SK-N-SH treated with all-trans-retinoic acid at 6 μM for 48 hours (cell line): ENCODE measurements around the gene PAAF1.

Source experiments
- ATAC-seq: fragments of 200-7000 bp; cut with Tn5 transposase; 3 replicates; pipeline ENCODE4 v1.9.1; 2020; ENCODE audit warnings: mild to moderate bottlenecking, moderate library complexity
- ARNTL ChIP-seq: fragments of 450-650 bp; formaldehyde crosslinking; IDR thresholded peaks from 2 replicates; pipeline ENCODE4 v1.5.0; 2020; ENCODE audit warnings: low read depth, mild to moderate bottlenecking, moderate library complexity, borderline replicate concordance
- BACH2 ChIP-seq: fragments of 250-450 bp; sonication (Bioruptor Pico); IDR thresholded peaks from 2 replicates; pipeline ENCODE4 v1.9.0; 2021; ENCODE audit warnings: mild to moderate bottlenecking, borderline replicate concordance
- CSDC2 ChIP-seq: fragments of 250-450 bp; sonication (Bioruptor Pico); IDR thresholded peaks from 2 replicates; pipeline ENCODE4 v1.5.0; 2020; ENCODE audit warnings: mild to moderate bottlenecking, moderate library complexity
- ESRRG ChIP-seq: fragments of 250-450 bp; sonication (Bioruptor Pico); IDR thresholded peaks from 2 replicates; pipeline ENCODE4 v1.6.1; 2021; ENCODE audit warnings: mild to moderate bottlenecking
- GLIS3 ChIP-seq: fragments of 250-450 bp; sonication (Bioruptor Pico); IDR thresholded peaks from 2 replicates; pipeline ENCODE4 v1.5.0; 2020; ENCODE audit warnings: mild to moderate bottlenecking, moderate library complexity
- ISL1 ChIP-seq: fragments of 250-450 bp; sonication (Bioruptor Pico); IDR thresholded peaks from 2 replicates; pipeline ENCODE4 v2.1.2; 2022; ENCODE audit warnings: mild to moderate bottlenecking, moderate library complexity
- OSR1 ChIP-seq: fragments of 250-450 bp; sonication (Bioruptor Pico); IDR thresholded peaks from 2 replicates; pipeline ENCODE4 v1.8.0; 2022; ENCODE audit warnings: moderate library complexity, mild to moderate bottlenecking, inconsistent platforms
- POU6F1 ChIP-seq: fragments of 250-450 bp; sonication (Bioruptor Pico); IDR thresholded peaks from 2 replicates; pipeline ENCODE4 v1.8.0; 2021; ENCODE audit warnings: low read depth, mild to moderate bottlenecking, moderate library complexity, borderline replicate concordance
- PPARA ChIP-seq: fragments of 250-450 bp; sonication (Bioruptor Pico); IDR thresholded peaks from 2 replicates; pipeline ENCODE4 v1.5.0; 2020; ENCODE audit warnings: mild to moderate bottlenecking, borderline replicate concordance
- SNAI2 ChIP-seq: fragments of 250-450 bp; sonication (Bioruptor Pico); IDR thresholded peaks from 2 replicates; pipeline ENCODE4 v1.5.0; 2020; ENCODE audit warnings: mild to moderate bottlenecking, moderate library complexity
- TCF4 ChIP-seq: fragments of 250-450 bp; sonication (Bioruptor Pico); IDR thresholded peaks from 2 replicates; pipeline ENCODE4 v1.8.0; 2021; ENCODE audit warnings: mild to moderate bottlenecking, moderate library complexity, borderline replicate concordance
- TOX ChIP-seq: fragments of 250-450 bp; sonication (Bioruptor Pico); IDR thresholded peaks from 2 replicates; pipeline ENCODE4 v1.8.0; 2021; ENCODE audit warnings: mild to moderate bottlenecking, moderate library complexity, borderline replicate concordance
- ZFP3 ChIP-seq: fragments of 250-450 bp; sonication (Bioruptor Pico); IDR thresholded peaks from 2 replicates; pipeline ENCODE4 v1.5.0; 2020; ENCODE audit warnings: mild to moderate bottlenecking, moderate library complexity
- ZFP30 ChIP-seq: fragments of 450-650 bp; formaldehyde crosslinking; IDR thresholded peaks from 2 replicates; pipeline ENCODE4 v1.5.0; 2022; ENCODE audit warnings: mild to moderate bottlenecking, moderate library complexity
- ZNF565 ChIP-seq: fragments of 450-650 bp; formaldehyde crosslinking; conservative IDR thresholded peaks from 2 replicates; pipeline ENCODE4 v1.5.0; 2020; ENCODE audit warnings: low read depth, mild to moderate bottlenecking, moderate library complexity
- ZNF70 ChIP-seq: fragments of 450-650 bp; formaldehyde crosslinking; IDR thresholded peaks from 2 replicates; pipeline ENCODE4 v1.5.0; 2020; ENCODE audit warnings: mild to moderate bottlenecking, moderate library complexity
- ZNF8 ChIP-seq: fragments of 450-650 bp; formaldehyde crosslinking; IDR thresholded peaks from 2 replicates; pipeline ENCODE4 v1.5.0; 2020; ENCODE audit warnings: mild to moderate bottlenecking, moderate library complexity
- TF ChIP-seq, protein P1 (sequence below): fragments of 250-450 bp; sonication (Bioruptor Pico); IDR thresholded peaks from 2 replicates; pipeline ENCODE4 v1.5.1; 2020; ENCODE audit warnings: low read depth, mild to moderate bottlenecking, moderate library complexity
- TF ChIP-seq, protein P2 (sequence below): fragments of 250-450 bp; sonication (Bioruptor Pico); IDR thresholded peaks from 2 replicates; pipeline ENCODE4 v1.5.0; 2020; ENCODE audit warnings: mild to moderate bottlenecking, moderate library complexity
- TF ChIP-seq, protein P3 (sequence below): fragments of 250-450 bp; sonication (Bioruptor Pico); IDR thresholded peaks from 2 replicates; pipeline ENCODE4 v1.5.1; 2021; ENCODE audit warnings: mild to moderate bottlenecking, moderate library complexity

The PAAF1 gene

GRCh38 chr11:73965076-73965763 lies 88.4 kb downstream of the PAAF1 start:
- TF ChIP-seq PPARA (no peak), GLIS3 (CRISPR knock-in tag) (no peak), ESRRG (no peak), ISL1 (no peak), ARNTL (no peak), ZNF565 (CRISPR knock-in tag) (no peak), OSR1 (CRISPR knock-in tag) (no peak), TCF4 (CRISPR knock-in tag) (no peak)
- TF ChIP-seq, protein P1, sequence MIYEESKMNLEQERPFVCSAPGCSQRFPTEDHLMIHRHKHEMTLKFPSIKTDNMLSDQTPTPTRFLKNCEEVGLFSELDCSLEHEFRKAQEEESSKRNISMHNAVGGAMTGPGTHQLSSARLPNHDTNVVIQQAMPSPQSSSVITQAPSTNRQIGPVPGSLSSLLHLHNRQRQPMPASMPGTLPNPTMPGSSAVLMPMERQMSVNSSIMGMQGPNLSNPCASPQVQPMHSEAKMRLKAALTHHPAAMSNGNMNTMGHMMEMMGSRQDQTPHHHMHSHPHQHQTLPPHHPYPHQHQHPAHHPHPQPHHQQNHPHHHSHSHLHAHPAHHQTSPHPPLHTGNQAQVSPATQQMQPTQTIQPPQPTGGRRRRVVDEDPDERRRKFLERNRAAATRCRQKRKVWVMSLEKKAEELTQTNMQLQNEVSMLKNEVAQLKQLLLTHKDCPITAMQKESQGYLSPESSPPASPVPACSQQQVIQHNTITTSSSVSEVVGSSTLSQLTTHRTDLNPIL, result no peak
- TF ChIP-seq, protein P2, sequence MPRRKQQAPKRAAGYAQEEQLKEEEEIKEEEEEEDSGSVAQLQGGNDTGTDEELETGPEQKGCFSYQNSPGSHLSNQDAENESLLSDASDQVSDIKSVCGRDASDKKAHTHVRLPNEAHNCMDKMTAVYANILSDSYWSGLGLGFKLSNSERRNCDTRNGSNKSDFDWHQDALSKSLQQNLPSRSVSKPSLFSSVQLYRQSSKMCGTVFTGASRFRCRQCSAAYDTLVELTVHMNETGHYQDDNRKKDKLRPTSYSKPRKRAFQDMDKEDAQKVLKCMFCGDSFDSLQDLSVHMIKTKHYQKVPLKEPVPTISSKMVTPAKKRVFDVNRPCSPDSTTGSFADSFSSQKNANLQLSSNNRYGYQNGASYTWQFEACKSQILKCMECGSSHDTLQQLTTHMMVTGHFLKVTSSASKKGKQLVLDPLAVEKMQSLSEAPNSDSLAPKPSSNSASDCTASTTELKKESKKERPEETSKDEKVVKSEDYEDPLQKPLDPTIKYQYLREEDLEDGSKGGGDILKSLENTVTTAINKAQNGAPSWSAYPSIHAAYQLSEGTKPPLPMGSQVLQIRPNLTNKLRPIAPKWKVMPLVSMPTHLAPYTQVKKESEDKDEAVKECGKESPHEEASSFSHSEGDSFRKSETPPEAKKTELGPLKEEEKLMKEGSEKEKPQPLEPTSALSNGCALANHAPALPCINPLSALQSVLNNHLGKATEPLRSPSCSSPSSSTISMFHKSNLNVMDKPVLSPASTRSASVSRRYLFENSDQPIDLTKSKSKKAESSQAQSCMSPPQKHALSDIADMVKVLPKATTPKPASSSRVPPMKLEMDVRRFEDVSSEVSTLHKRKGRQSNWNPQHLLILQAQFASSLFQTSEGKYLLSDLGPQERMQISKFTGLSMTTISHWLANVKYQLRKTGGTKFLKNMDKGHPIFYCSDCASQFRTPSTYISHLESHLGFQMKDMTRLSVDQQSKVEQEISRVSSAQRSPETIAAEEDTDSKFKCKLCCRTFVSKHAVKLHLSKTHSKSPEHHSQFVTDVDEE (CRISPR knock-in tag), result no peak
- ATAC-seq, result peak; percentile 9; the same call in 1 of the 3 replicates

DNA sequence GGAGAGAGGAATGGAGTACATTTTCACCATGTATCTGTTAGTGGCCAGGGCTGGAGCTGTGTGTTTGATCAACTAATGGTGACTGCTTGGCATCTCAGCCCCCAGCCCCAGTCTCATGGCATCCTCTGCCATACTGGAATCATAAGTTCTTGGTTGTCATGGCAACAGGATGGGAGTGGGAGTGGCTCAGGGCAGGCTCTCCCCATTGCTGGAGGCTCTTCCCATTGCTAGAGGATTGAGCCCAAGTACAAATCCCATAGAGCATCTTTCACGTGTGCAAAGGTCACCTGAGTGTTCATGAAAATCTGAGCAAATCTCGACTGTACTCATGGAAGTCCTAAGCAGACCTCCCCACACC lies 88.9 kb downstream of the PAAF1 start:
- TF ChIP-seq CSDC2 (CRISPR knock-in tag), result no peak
- no peak for TF ChIP-seq TOX (CRISPR knock-in tag)
- no peak for TF ChIP-seq TCF4 (CRISPR knock-in tag)
- no peak for TF ChIP-seq GLIS3 (CRISPR knock-in tag)
- TF ChIP-seq ZFP3 (CRISPR knock-in tag), result no peak
- TF ChIP-seq, protein P2 (CRISPR knock-in tag), result no peak
- TF ChIP-seq ESRRG, result no peak
- TF ChIP-seq SNAI2 (CRISPR knock-in tag), result no peak
- TF ChIP-seq OSR1 (CRISPR knock-in tag), result no peak
- no peak for TF ChIP-seq ZNF8 (CRISPR knock-in tag)
- no peak for TF ChIP-seq ZFP30 (CRISPR knock-in tag)
- no peak for TF ChIP-seq ZNF70 (CRISPR knock-in tag)
- no peak for TF ChIP-seq POU6F1 (CRISPR knock-in tag)
- no peak for TF ChIP-seq BACH2 (CRISPR knock-in tag)
- no peak for TF ChIP-seq ISL1
- TF ChIP-seq, protein P1, result no peak
- TF ChIP-seq PPARA, result no peak
- TF ChIP-seq, protein P3, sequence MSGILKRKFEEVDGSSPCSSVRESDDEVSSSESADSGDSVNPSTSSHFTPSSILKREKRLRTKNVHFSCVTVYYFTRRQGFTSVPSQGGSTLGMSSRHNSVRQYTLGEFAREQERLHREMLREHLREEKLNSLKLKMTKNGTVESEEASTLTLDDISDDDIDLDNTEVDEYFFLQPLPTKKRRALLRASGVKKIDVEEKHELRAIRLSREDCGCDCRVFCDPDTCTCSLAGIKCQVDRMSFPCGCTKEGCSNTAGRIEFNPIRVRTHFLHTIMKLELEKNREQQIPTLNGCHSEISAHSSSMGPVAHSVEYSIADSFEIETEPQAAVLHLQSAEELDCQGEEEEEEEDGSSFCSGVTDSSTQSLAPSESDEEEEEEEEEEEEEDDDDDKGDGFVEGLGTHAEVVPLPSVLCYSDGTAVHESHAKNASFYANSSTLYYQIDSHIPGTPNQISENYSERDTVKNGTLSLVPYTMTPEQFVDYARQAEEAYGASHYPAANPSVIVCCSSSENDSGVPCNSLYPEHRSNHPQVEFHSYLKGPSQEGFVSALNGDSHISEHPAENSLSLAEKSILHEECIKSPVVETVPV (CRISPR knock-in tag), result no peak
- ATAC-seq, result no peak
